Fibroblast of skin of left quadriceps (primary cell): ENCODE data around the gene DPYD.
A peak's percentile ranks its signal among the peaks of the same experiment; 100 is the strongest.

Source experiments
- DNase-seq, 2 experiments: peaks; one replicate each; pipeline ENCODE4 v3.0.0-alpha.2; 2013; ENCODE audit warnings: low read depth in 2 of 2

DPYD gene

DNA sequence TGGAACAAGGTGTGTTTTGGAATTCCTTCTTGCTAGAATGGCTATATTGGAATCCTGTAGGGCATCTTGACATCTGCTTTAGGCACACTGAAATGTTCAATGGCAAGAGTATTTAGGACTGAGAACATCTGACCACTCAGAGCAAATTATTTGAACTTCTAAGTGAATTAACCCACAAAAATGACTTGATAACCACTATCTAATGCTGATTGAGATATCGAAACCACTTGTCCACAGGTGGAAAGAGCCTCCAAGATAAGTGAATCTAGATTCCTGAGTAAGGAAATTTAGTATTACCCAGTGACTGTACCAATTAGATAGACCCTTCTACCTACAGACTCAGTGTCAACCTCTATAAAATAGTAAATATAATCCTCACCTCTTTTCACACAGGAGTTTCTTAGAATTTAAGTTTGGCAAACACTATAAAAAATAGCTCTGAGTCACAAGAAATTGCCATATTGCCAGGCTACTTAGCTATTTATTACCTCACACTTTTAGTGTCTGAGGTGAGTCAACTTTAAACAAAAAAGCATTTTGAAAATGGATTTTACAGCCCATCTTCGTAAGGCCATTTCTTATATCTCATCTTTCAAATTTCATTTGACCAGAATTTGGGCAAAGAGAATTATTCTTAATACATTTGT is 777.5 kb downstream of the DPYD start:
- no peak for DNase-seq

DNA sequence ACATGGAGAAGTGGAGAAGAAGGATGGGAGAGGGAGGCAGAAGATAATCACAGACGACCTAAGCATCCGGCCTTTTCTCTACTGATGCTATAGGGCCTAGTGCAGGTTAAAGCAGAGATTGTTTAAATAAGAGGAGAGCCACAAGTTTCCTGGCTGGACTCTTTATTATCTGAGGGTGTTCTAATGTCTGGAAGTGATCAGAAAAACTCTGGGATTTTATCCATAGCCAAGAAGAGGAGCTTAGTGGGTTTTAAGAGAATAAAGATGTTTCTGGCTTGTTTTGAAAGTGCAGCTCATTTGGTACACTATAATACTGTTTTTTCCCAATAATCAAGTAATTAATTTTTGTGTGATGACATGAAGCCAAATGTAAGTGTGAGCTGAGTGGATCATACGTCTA is 780.2 kb downstream of the DPYD start:
- DNase-seq: no peak

DNA sequence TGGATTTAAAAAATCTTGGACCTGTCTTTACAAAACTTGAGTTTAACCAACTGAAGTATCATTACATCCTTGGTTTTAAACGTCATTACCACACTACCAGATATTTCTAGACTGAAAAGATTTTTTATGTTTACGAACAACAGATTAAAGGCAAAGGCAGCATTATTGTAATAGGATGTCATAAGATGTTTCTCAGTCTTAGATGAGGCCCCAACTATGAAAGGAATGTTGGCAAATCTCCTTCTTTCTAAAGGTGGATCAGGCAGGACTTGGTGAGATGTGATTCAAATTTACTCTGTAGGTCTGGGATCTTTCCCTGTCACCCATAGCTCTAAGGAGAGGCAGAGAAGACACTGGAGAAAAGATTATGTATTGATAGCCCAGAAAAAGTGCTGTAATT is 781.3 kb downstream of the DPYD start:
- DNase-seq: no peak

DNA sequence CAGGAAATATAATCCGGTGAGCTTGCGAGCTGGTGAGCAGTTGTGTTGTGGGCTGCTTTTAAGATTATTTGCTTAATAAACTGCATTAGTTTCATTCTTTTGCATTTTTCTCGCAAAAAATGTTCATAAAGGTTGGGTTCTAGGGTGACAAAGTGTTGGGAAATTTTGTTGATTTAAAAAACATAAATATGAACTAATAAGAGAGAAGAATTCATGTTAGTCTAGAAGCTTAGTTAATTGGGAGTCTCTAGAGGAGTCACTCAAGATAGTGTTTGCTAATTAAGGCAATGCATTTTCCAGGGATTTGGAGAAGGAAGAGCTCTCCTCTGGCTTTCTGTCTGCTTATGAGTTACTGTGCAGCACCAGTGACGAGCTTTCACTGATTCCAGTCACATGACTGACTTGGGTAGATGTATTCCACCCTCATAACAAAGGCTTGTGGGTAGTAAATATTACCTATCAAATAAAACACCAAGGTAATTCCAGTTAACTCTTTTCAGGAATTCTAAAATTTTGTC is 782.3 kb downstream of the DPYD start:
- DNase-seq: no peak

DNA sequence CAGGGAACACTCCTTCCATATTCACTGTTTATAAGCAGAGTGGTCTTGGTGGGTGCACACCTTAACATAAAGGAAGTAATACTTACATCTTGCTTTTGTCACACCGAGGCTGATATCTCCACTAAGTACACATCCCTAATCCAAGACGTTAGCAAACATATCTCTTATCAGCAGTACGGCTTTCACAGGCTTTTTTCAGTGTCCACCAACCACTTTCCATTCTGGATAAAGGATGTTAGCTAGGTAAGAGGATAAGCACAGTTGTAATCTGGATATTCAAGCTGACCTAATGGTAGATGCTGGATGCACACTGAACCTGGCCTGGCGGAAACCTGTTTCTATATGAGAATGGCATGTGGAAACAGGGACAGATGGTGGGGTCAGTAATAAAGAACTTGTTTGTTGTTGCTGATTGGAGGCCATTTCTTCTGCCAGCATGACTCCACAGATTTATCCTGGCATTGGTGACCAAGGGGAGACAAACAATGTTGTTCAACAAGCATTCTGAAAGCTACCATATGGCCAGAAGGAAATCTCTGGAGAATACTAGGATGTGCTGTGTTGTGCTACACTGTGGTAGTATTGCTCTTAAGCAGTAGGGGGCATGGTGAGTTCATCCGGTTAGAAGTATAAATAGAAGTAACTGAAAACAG is 782.8 kb downstream of the DPYD start:
- DNase-seq: peak; percentile 56 to 68

DNA sequence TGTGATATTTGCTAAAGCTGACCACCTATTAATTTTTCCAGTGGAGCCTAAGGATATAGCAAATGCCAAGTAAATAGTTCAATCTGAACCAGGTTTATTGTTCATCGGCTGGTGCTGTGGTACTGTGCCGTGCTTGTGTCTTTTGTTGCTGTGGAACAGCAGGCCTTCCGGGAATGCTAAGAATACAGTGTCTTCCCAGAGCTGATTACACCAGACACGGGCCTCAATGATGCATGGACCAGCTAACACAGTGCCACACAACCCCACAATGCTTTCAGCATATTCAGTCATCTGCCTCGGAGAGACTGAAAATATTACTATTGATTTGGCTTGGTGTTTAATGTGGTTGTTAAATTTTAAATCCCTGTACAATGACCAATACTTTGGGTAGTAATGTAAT is 783.8 kb downstream of the DPYD start:
- DNase-seq: no peak

DNA sequence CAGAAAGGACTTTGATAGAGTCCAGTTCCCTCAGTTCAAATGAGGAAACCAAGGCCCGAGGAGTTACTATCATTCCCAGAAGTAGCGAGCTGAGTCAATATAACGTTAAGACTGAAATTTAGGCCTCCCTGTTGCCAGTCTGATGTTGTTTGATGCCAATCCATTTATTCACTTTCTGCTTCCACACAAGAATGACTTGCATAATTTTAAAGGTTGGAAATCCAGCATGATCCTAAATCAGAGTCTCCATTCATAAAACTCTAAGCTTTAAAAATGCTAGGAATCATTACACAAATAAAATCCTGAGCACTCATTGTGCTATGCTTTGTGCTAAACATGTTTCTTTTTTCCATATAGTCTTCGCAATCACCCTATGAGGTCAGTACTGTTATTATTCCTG is 784.9 kb downstream of the DPYD start:
- no peak for DNase-seq

DNA sequence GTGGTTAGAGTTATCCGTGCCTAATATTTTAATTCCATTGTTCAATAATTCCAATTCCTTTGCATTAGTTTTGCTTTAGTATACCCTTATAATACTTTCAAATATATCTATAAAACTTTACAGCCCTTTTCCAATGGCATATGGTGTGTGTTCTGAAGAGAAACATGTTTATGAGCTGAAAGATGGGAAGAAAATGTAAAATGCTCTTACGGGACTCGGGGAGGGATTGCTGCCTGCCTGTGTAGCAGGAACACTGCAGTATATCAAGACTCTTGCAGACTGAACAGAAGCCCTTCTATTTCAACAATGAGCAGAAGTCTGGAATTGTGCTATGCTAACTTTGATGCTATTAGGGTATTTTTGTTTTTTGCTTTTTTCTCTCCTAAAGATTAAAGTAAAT is 792.4 kb downstream of the DPYD start:
- DNase-seq: no peak

DNA sequence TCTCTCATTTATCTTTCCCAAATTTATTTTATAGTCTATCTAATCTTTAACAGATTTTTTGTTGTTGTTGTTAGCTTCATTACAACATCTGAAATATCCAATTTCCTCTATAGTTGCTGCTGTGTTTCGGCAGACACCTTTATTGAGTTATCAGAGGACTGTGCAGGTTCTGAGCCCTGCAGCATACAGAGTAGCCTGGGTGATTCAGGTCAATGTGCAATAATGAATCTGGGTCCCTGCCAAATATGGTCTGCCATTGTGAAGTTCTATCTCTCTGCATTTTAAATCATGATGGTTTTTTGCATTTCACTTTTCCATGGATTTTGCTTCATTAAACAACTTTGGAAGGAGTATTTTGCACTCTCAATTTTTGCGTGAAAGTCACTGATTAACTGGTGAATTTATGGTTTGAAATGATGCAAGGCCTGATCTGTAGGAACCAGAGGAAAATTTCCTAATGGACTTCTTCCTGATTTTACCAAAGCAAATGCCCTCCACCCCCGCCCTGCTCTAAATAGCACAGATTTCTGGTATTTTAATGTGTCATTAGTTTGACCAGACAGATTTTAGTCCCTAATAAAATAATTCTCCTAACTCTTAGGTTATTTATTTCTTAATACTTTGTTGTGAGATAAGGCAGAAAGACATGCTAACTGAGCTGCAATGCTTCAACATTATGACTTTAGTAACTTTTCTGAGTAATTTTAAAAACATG is 797.0 kb downstream of the DPYD start:
- DNase-seq: no peak

DNA sequence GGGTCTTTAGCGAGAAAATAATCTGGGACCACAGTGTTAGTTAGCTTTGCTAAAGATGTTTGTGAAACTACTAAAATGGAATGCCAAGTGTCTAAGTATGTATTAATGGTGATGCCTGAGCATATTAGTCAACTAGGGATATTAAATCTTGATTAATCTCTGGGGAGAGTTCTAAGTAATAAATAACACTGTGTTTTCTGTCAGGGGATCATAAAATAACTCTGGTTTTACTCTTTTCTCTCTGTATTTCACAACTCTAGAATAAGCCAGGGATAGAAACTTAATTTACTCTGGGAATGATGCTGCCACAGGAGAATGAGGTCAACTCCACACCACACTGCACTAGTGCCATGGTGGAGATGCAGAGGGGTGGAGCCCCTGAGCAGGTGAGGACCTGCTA is 800.0 kb downstream of the DPYD start:
- DNase-seq: peak; percentile 51 to 56

DNA sequence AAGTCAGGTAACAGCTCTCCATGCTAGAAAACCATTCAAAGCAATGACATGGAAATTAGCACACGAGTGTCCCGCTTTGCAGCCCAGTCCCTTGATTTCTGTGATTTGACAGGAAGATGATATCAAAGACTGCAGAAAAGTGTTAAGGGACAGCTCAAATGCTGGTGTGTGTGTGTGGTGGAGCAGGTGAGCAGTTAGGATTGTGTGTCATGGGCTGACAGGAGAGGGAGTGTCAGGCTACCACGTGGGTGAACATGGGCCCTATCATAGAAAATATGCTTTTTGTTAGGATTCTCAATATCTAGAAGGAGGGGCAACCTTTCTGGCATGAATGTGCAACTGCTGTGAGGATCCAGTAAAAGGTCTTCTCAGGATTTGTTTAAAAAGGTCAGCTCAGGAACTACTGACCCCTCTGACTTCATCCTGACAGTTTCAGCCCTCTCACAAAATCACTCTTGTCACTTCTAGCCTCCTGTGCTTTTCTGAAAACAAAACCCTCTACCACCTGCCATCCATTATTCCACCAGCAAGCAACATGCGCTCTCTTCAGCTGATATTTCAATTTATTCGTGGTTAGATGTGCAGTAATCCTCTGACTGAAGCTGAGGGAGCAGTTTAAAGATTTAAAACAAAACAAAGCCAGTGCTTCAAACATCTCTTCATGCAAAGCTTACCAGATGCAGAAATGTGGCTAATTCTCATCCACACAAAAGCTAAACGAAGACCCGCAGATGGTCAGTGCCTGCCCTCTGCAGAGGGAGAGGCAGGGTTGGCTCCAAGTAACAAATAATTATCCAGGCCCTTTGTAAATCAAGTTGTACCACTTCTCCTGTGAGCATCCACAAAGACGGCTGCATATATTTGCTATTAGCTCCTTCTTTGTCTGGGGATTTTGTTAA is 801.3 kb downstream of the DPYD start:
- no peak for DNase-seq

DNA sequence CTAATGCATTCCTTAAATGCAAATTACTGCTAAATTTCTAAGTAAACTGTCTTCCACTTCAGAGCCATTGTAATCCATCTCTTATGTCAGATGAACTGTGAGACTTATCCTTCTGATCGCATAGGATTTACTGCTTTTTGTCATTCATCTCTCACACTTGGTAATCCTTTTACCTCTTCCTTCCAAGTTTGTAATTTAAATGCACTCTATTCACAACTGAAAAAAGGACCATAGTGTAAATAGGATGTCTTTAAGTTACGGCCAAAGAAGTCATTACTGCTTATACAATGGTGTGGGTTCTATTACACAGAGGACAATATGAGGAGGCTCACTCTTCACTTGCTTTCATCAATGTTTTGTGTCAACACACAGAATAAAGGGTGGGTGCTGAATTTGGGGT is 806.0 kb downstream of the DPYD start:
- no peak for DNase-seq

DNA sequence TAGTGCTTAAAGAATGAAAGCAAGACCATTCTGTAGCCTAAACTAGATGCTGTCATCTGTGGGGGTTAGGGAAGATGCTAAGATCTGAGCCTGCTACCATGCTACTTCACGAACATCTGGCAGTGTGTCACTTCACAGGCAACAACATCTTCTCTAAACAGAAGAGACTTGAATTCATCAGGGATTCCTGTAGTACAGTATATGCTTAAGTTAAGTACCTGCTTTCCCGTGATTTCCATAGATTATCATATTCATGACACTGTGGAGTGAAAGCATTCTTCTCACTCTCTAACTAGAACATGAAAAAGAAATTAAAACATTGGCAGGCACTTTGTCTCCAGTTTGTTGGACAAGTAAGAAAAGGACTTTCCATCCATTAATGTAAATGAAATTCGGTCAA is 808.4 kb downstream of the DPYD start:
- DNase-seq: no peak

DNA sequence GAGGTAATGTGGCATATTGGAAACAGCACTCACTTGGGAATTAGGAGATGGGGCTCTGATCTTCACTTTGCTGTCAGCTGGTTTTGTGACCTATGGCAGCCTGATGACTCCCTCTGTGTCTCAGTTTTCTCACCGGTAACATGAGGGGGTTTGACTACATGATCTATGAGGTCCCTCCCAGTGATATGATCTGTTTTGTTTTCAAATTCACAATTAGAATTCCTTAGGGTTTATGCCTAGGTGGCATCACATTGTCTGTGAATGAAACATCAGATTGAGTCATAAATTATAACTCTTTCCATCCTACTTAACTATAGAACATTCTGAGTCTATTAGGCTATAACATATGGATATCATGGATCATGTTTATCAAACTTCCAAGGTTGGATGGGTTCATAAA is 812.7 kb downstream of the DPYD start:
- DNase-seq: no peak

DNA sequence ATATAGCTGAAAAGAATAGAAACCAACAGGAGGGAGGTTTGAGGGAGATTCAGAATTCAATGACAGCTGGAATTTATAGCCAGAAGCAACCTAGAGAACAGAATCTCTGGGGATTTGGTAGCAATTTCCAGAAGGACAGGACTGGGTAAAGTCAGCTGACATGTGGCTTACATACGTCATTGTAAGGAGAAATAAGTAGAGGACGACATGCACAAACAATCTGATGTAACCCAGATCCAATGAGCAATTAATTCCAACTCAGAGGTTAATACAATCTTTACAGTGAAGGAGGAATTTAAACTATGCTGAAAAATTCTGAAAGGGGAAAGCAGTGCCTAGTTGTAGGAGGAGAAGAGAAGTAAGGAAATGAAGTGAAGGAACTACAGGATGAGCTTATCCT is 815.3 kb downstream of the DPYD start:
- DNase-seq: peak; percentile 54 to 58

DNA sequence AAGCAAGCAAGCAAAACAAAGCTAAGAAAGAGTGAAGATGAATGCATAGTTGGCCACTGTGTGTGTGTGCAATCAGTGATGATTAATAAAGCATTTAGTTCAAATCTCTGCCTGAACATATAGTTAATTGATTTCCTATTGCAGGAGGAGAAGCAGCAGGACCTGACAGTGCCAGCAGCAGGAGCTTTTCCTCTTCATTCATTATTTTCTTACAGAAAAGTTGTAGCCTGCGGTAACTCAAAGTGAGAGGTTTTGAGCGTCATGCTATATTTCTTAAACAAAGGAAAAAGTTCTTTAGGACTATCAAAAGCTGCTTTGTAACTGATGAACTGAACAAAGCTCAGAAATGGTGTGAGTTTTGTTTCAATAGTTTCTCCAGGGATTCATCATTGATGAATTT is 819.3 kb downstream of the DPYD start:
- no peak for DNase-seq

DNA sequence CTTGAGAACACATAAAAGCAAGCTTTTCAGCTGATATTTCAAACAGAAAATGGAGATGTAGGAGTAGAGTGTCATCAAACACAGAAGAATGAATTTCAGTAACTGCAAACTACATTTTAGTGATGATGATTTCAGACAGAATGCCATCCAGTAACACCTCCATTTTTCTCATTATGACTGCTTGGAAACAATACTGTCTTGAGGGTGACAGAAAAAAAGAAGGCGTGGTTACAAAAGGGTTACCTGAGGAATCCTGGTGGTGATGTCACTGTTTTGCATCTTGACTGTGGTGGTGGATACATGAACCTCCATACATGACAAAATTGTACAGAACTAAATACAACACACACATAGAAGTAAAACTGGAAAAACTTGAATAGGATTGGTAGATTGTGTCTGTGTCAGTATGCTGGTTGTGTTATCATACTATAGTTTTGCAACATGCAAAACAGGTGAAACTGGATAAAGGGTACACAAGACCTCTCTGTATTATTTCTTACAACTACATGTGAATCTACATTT is 823.4 kb downstream of the DPYD start:
- DNase-seq: no peak

DNA sequence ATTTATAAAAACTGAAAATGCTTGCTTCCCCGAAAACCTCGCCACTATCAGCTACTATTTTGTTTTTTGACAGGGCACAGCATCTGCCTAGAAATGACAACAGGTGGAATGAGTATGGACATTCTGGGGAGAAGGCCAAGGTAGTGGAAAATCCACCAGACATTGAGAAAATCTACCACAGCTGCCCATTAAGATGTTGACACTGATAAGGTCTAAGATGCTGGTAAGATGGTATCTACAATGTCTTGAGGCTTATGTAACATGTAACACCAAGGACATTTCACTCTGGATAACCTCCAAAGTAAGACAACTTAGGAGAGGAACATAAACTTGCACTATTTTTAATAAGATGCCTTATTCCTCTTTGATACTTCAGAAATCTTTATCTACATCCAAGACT is 825.1 kb downstream of the DPYD start:
- no peak for DNase-seq

DNA sequence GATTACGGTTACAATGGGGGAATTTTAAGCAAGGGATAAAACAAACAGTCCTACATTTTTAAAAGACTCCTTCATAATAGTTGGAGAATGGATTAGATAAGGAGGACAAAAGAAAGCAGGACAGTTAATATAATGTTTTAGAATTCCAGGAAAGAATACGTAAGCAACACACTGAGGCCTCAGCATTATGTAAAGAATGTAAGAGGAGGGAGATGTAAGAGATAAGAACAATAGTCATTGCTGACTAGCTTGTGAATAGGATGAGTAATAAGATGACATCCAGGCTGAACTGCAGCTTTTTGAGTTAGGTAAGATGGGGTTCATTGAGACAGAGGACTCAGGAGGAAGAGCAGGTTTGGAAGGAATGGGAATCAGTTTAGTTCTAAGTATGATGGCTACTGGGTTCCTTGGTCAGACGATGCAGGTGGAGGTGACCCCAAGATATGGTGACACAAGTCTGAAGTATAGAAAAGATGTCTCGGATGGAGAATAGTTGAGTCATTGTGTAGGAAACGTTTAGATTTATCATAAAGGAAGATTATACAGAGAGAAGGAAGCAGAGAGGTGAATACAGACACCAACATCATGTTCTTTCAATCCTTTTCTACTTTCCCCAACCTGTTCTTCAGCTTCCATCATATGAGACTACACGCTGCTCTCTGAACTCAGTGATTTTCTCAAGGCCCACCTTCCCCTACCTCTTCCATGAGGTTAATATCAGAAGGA is 826.4 kb downstream of the DPYD start:
- DNase-seq: peak; percentile 65 to 73

DNA sequence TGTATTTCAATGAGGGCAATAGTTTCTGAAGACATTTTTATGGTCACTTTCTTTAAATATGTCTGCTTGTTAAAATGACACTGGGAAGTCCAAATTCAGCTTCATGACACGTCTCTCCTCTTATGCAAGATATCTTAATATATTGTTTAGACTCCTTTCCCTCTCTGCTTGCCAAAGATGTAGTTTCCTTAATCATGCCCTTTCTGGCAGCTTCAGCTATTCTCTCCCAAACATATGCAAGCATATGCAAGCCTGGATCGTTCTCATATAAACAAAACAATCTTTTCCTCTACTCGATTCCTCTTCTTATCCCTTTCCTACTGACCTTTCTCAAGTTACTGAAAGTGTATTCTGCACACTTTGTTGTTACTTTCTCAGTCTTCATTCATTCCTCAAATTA is 827.1 kb downstream of the DPYD start:
- DNase-seq: peak; percentile 48 to 51

DNA sequence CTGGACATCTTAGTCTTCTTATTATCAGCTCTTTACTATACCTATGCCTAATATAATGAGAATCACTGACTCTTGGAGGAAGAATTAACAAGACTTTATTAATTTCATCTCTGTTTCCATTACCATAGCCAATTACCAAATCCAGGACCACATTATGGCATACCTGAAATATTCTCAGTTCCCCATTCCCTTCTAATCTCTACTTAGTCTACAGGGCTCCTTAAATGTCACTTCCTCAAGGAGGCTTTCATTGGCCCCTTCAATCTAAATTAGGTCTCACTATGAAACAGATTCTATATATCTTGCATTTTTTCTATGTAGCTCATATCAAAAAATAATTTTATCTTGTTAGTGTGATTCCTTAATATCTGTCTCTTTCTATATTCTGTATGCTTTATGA is 828.0 kb downstream of the DPYD start:
- no peak for DNase-seq
